ENCODE data around the gene ARPP21.

The ARPP21 gene

GRCh38 chr3:35718921-35719320 is 79.6 kb downstream of the ARPP21 start:
- no peak for DNase-seq (ENCODE audit: low spot score)
- TF ChIP-seq, protein P1, sequence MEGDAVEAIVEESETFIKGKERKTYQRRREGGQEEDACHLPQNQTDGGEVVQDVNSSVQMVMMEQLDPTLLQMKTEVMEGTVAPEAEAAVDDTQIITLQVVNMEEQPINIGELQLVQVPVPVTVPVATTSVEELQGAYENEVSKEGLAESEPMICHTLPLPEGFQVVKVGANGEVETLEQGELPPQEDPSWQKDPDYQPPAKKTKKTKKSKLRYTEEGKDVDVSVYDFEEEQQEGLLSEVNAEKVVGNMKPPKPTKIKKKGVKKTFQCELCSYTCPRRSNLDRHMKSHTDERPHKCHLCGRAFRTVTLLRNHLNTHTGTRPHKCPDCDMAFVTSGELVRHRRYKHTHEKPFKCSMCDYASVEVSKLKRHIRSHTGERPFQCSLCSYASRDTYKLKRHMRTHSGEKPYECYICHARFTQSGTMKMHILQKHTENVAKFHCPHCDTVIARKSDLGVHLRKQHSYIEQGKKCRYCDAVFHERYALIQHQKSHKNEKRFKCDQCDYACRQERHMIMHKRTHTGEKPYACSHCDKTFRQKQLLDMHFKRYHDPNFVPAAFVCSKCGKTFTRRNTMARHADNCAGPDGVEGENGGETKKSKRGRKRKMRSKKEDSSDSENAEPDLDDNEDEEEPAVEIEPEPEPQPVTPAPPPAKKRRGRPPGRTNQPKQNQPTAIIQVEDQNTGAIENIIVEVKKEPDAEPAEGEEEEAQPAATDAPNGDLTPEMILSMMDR (IDR thresholded peaks at IDR 0.05; ENCODE audit: extremely low read depth, missing control alignments): no peak

- no peak for DNase-seq (ENCODE audit: low spot score)
- TF ChIP-seq, protein P1 (IDR thresholded peaks at IDR 0.05; ENCODE audit: extremely low read depth, missing control alignments): no peak
Measured at GRCh38 chr3:35721628-35722027, 82.3 kb downstream of the ARPP21 start.

DNA sequence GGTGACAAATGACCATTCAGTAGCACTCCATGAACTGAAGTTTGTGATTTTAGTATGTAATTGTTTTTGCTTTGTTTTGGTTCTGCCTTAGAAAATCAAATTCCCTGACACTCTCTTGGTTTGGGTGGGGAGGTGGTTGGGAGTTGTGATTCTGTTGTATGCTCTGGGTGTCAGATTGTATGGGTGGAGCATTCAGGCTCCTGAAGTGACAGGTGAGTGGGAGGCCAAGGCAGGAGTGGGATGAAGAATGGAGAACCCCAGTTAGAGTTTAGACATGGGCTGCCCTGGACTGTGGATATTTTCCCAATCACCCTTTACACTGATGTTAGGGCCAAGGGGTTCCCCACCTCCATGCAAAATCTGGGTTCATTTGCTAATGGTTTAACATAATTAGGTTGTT is 83.6 kb downstream of the ARPP21 start:
- no peak for DNase-seq (ENCODE audit: low spot score)
- TF ChIP-seq, protein P1 (IDR thresholded peaks at IDR 0.05; ENCODE audit: extremely low read depth, missing control alignments): no peak

GRCh38 chr3:35723480-35724097 is 84.3 kb downstream of the ARPP21 start:
- DNase-seq (ENCODE audit: low spot score): no peak
- TF ChIP-seq, protein P1 (IDR thresholded peaks at IDR 0.05; ENCODE audit: extremely low read depth, missing control alignments): no peak

GRCh38 chr3:35724106-35724505 is 84.8 kb downstream of the ARPP21 start:
- DNase-seq (ENCODE audit: low spot score): no peak
- TF ChIP-seq, protein P1 (IDR thresholded peaks at IDR 0.05; ENCODE audit: extremely low read depth, missing control alignments): no peak

GRCh38 chr3:35727179-35727578 is 87.9 kb downstream of the ARPP21 start:
- TF ChIP-seq, protein P1 (IDR thresholded peaks at IDR 0.05; ENCODE audit: extremely low read depth, missing control alignments): no peak
- no peak for DNase-seq (ENCODE audit: low spot score)

DNA sequence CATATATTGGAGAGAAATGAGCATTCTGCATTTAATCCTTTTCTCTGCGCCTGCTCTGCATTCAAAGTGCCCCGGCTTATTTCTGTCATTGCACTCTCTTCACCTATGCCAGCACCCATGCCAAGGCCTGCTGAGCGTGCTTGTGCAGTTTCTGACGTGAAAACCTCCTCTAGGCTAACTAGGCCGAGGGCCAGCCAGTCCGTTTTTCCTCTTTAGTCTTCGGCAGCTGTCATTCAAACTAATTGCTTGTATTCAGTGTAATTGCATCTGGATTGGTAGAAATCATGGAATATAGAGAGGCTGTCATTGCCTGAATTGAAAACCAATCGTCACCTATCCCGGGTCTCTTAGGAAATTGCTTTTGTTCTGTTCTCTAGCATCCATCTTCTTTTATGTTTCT is 94.0 kb downstream of the ARPP21 start:
- TF ChIP-seq, protein P1 (IDR thresholded peaks at IDR 0.05; ENCODE audit: extremely low read depth, missing control alignments): no peak
- DNase-seq (ENCODE audit: low spot score): no peak

Data from GM20000 (cell line).